Measurements from ENCODE around the gene HELZ2. TPM values are rescaled to one million over a fixed set of nuclear protein-coding genes. Genes with fewer than 3 reads are reported as not detected.
"Not testable (repeated sequence)": the region's sequence is repeated elsewhere in the genome, so short reads cannot be mapped to it uniquely, and the experiment has no call there.

The HELZ2 gene
- total RNA-seq, 1 donor from 2014 or later: 58.1 TPM

- H3K4me3 ChIP-seq: no peak overlapping the region
- intact Hi-C loops (cut with DNase I): no loop called here
- no peak for DNase-seq (ENCODE audit: low spot score in 2 of 2)
- H3K36me3 ChIP-seq: peaks cover 15 to 30% of the 10 kb centered on the region in 2 donors
- no peak overlapping the region for H3K27ac ChIP-seq
- H3K9me3 ChIP-seq: no peaks in the 10 kb centered on the region
- no peaks in the 10 kb centered on the region for H3K4me1 ChIP-seq
- TF ChIP-seq CTCF (IDR thresholded peaks at IDR 0.05): no peak
- no peaks in the 10 kb centered on the region for H3K27me3 ChIP-seq
Observed at GRCh38 chr20:63619086-63619485, 45.0 kb upstream of the HELZ2 start.

- Histone ChIP-seq H3K36me3 (peaks cover 15 to 35% of the 10 kb centered on the region in 2 donors), H3K27me3 (no peaks in the 10 kb centered on the region), H3K27ac (no peak overlapping the region), H3K9me3 (no peaks in the 10 kb centered on the region), H3K4me3 (no peak overlapping the region), H3K4me1 (no peaks in the 10 kb centered on the region)
- TF ChIP-seq CTCF (IDR thresholded peaks at IDR 0.05): no peak
- intact Hi-C loops (cut with DNase I): no loop called here
- no peak for DNase-seq (ENCODE audit: low spot score in 2 of 2)
Observed at GRCh38 chr20:63618291-63618980, 44.4 kb upstream of the HELZ2 start.

- H3K27me3 ChIP-seq: no peaks in the 10 kb centered on the region
- no peak overlapping the region for H3K4me3 ChIP-seq
- H3K9me3 ChIP-seq: no peaks in the 10 kb centered on the region
- peaks cover 15 to 35% of the 10 kb centered on the region in 2 donors for H3K36me3 ChIP-seq
- no peaks in the 10 kb centered on the region for H3K4me1 ChIP-seq
- no peak overlapping the region for H3K27ac ChIP-seq
- DNase-seq (ENCODE audit: low spot score in 2 of 2): no peak
- intact Hi-C loops (cut with DNase I): no loop called here
- TF ChIP-seq CTCF (IDR thresholded peaks at IDR 0.05): no peak
Observed at GRCh38 chr20:63617876-63618265, 43.8 kb upstream of the HELZ2 start.

- H3K27me3 ChIP-seq: no peaks in the 10 kb centered on the region
- no peak overlapping the region for H3K27ac ChIP-seq
- DNase-seq (ENCODE audit: low spot score in 2 of 2): no peak
- H3K9me3 ChIP-seq: no peaks in the 10 kb centered on the region
- intact Hi-C loops (cut with DNase I): no loop called here
- H3K4me3 ChIP-seq: no peak overlapping the region
- TF ChIP-seq CTCF (IDR thresholded peaks at IDR 0.05): no peak
- peaks cover 15 to 35% of the 10 kb centered on the region in 2 donors for H3K36me3 ChIP-seq
- no peaks in the 10 kb centered on the region for H3K4me1 ChIP-seq
Observed at GRCh38 chr20:63617092-63617875, 43.2 kb upstream of the HELZ2 start.

GRCh38 chr20:63613863-63614594 is 40.0 kb upstream of the HELZ2 start:
- intact Hi-C loops (cut with DNase I); H3K4me3 ChIP-seq; H3K9me3 ChIP-seq; H3K27me3 ChIP-seq; DNase-seq (ENCODE audit: low spot score in 2 of 2); H3K4me1 ChIP-seq; H3K27ac ChIP-seq: not testable (repeated sequence)
- peak in 2 of 3 experiments; percentile 30 to 46 for TF ChIP-seq CTCF (IDR thresholded peaks at IDR 0.05)
- peaks cover 15 to 30% of the 10 kb centered on the region in 2 donors for H3K36me3 ChIP-seq

Measured in ascending aorta (tissue), 2 donors.